Uterus (tissue), 4 donors: ENCODE measurements around the gene AFDN. TPM values are rescaled to one million over a fixed set of nuclear protein-coding genes. Genes with fewer than 3 reads are reported as not detected.

Experiments used
- DNase-seq, 2 donors: peaks; one replicate each; pipeline ENCODE4 v3.0.0-alpha.2; 2019 to 2020
- H3K27ac ChIP-seq, 2 donors: fragments of 200-600 bp; sonication (generic); 1 replicate in 1 of 2; 2 replicates in 1 of 2; pipeline ENCODE4 v1.5.1; 2016 to 2018
- H3K27me3 ChIP-seq, 2 donors: fragments of 200-600 bp; sonication (generic); one replicate each; pipeline ENCODE4 v1.5.1; 2018 to 2019; ENCODE audit warnings: control low read depth in 1 of 2
- H3K36me3 ChIP-seq, 2 donors: fragments of 200-600 bp; sonication (generic); one replicate each; pipeline ENCODE4 v1.5.1; 2019; ENCODE audit warnings: control low read depth in 1 of 2
- H3K4me1 ChIP-seq, 2 donors: fragments of 200-600 bp; sonication (generic); one replicate each; pipeline ENCODE4 v1.5.1; 2018 to 2019; ENCODE audit warnings: control low read depth in 1 of 2
- H3K4me3 ChIP-seq, 2 donors: fragments of 200-600 bp; sonication (generic); 1 replicate in 1 of 2; 2 replicates in 1 of 2; pipeline ENCODE4 v1.5.1; 2018 to 2019; ENCODE audit warnings: mild to moderate bottlenecking in 1 of 2
- H3K9me3 ChIP-seq, 2 donors: fragments of 200-600 bp; sonication (generic); one replicate each; pipeline ENCODE4 v1.5.1; 2019; ENCODE audit warnings: control low read depth in 1 of 2
- POLR2A ChIP-seq, 2 donors: fragments of 450-650 bp; IDR thresholded peaks; one replicate each; pipeline ENCODE4 v1.6.1; 2016; ENCODE audit warnings: antibody characterized with exemption in 2 of 2, mild to moderate bottlenecking in 1 of 2, moderate library complexity in 1 of 2
- intact Hi-C: fragments of 100-400 bp; cut with DNase I; formaldehyde crosslinking; loops from one replicate; pipeline ENCODE4 v1.15.1; 2023; ENCODE audit warnings: low total_unique reads
- total RNA-seq, 4 donors: library from RNA; depleted of rRNA in 3 of 4; stranded (reverse); fragments of >200 nt in 3 of 4; gene quantifications; one replicate each; pipeline versions ENCODE4 v1.1.0 to v1.2.4, GENCODE V29; 2014 to 2023
- TF ChIP-seq, protein P1 (sequence below), 4 experiments: fragments of 200-600 bp in 2 of 4; fragments of 450-650 bp in 2 of 4; sonication (generic) in 2 of 4; IDR thresholded peaks; one replicate each; pipeline ENCODE4 v1.5.1; 2016 to 2019; ENCODE audit warnings: antibody characterized with exemption in 4 of 4, mild to moderate bottlenecking in 2 of 4, moderate library complexity in 1 of 4
- donor health status: DM: yes; HTN: yes; CAD: no.

Gene AFDN
- total RNA-seq, 4 donors from 2014 or later = 64.6 to 210 (median 120) TPM

DNA sequence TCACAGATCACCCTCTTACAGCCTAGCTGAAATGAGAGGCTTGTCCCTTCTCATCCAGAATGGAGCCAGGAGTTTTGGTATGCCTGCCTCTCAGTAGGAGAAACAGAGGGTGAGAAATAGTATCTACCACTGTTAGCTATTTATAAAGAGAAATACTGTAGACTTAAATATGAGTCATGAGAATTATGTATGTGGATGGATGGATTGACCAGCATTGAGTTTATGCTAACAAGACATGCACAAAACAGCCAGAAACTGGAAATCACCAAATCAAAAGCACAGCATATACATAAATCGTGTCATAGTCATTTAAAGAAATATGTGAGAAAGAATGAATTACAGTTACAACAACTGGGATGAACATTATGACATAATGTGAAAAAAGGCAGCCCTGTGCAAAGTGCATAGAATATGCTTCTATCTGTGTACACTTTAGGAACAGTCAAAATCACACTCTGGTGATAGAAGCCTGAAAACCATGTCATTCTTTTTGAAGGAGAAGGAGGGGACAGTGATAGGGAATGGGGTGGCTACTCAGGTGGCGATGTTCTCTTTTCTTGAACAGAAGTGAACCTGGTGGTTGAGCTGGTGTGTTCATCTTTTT lies 90.9 kb downstream of the AFDN start:
- Histone ChIP-seq H3K4me3 (no peak overlapping the region), H3K27me3 (no peaks in the 10 kb centered on the region), H3K9me3 (no peaks in the 10 kb centered on the region), H3K36me3 (no peaks in the 10 kb centered on the region), H3K4me1 (peaks cover 0 to 5% of the 10 kb centered on the region in 2 donors), H3K27ac (no peak overlapping the region)
- intact Hi-C loops = no loop called here
- TF ChIP-seq, protein P1, sequence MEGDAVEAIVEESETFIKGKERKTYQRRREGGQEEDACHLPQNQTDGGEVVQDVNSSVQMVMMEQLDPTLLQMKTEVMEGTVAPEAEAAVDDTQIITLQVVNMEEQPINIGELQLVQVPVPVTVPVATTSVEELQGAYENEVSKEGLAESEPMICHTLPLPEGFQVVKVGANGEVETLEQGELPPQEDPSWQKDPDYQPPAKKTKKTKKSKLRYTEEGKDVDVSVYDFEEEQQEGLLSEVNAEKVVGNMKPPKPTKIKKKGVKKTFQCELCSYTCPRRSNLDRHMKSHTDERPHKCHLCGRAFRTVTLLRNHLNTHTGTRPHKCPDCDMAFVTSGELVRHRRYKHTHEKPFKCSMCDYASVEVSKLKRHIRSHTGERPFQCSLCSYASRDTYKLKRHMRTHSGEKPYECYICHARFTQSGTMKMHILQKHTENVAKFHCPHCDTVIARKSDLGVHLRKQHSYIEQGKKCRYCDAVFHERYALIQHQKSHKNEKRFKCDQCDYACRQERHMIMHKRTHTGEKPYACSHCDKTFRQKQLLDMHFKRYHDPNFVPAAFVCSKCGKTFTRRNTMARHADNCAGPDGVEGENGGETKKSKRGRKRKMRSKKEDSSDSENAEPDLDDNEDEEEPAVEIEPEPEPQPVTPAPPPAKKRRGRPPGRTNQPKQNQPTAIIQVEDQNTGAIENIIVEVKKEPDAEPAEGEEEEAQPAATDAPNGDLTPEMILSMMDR (IDR thresholded peaks at IDR 0.05) = no peak
- no peak for TF ChIP-seq POLR2A (IDR thresholded peaks at IDR 0.05)
- no peak for DNase-seq

DNA sequence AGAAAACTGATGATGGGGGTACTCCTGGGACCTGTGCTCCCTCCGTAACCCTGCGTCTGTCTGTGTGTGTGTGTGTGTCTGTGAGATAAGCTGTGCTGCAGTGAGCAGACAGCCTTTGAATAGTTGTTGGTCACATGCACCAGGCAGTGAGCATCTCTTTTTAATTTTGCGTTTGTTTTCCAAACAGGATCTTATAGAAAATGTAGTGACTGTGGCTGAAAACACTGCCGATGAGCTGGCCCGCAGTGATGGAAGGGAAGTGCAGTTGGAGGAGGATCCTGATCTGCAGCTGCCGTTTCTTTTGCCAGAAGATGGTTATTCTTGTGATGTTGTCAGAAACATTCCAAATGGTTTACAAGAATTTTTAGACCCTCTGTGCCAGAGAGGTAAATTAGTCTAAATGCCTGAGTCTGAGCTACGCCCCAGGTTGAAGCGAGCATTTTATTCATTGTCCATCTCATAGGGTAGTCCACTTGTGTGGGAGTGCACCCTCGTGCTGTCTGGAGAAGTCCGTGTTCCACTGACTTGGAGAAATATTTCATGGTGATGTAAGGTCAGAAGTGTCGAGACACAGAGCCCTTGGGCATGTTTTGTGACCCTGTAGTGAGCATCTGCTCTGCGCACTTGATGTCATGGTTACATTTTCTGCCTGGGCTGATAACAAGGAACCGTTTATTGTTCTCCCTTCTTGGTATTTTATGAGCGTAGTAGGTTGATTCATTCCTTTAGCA lies 92.0 kb downstream of the AFDN start:
- DNase-seq = peak in 1 of 2 donors; percentile 43
- peak overlapping the region; percentile 55 to 64 for H3K27ac ChIP-seq
- no peaks in the 10 kb centered on the region for H3K9me3 ChIP-seq
- H3K27me3 ChIP-seq = no peaks in the 10 kb centered on the region
- H3K36me3 ChIP-seq = no peaks in the 10 kb centered on the region
- H3K4me1 ChIP-seq = peaks cover 0 to 5% of the 10 kb centered on the region in 2 donors
- intact Hi-C loops = no loop called here
- H3K4me3 ChIP-seq = no peak overlapping the region
- TF ChIP-seq, protein P1 (IDR thresholded peaks at IDR 0.05) = no peak
- no peak for TF ChIP-seq POLR2A (IDR thresholded peaks at IDR 0.05)

DNA sequence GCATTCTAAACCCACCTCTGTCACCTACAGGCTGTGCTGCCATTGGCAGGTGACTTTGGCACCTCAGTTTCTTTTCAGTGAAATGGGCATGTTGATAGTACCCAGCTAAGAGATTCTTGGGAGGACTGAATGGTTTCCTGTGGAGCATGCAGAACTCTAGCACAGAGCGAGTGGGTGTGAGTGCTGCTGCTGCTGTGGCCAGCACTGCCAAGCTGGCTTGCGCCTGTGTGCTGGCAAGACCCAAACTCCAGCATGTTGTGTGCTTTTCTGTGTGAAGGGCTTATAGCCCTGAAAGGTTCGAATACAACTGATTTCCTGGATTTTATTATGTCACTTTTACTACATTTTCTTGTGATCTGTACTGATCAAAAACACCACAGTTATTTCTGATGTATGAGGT lies 92.6 kb downstream of the AFDN start:
- DNase-seq = no peak
- peak overlapping the region; percentile 55 to 64 for H3K27ac ChIP-seq
- no peaks in the 10 kb centered on the region for H3K36me3 ChIP-seq
- intact Hi-C loops = no loop called here
- H3K27me3 ChIP-seq = no peaks in the 10 kb centered on the region
- peaks cover 0 to 5% of the 10 kb centered on the region in 2 donors for H3K4me1 ChIP-seq
- H3K4me3 ChIP-seq = no peak overlapping the region
- no peak for TF ChIP-seq POLR2A (IDR thresholded peaks at IDR 0.05)
- TF ChIP-seq, protein P1 (IDR thresholded peaks at IDR 0.05) = no peak
- H3K9me3 ChIP-seq = no peaks in the 10 kb centered on the region

DNA sequence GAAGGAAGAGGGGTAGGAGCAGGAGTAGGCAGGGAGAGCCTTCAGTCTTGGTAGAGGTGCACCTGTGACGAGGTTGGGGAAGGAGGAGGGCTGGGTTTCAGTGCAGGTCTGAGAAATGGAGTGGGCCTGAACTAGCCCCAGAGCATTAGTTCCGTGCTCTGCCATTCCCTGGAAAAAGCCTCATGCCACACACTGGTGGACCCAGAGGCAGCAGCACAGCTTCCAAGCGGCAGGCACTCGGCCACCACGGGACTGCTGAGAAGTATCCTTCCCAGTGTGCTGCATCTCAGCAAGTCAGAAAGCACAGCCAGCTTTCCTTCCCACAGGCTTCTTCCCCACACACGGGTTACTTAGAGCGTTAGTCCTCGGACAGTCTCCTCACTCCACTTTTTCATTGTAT lies 93.5 kb downstream of the AFDN start:
- no peaks in the 10 kb centered on the region for H3K27me3 ChIP-seq
- no peak for DNase-seq
- no peak overlapping the region for H3K27ac ChIP-seq
- H3K4me3 ChIP-seq = no peak overlapping the region
- intact Hi-C loops = no loop called here
- TF ChIP-seq, protein P1 (IDR thresholded peaks at IDR 0.05) = no peak
- no peaks in the 10 kb centered on the region for H3K9me3 ChIP-seq
- peaks cover 0 to 5% of the 10 kb centered on the region in 2 donors for H3K4me1 ChIP-seq
- H3K36me3 ChIP-seq = no peaks in the 10 kb centered on the region

DNA sequence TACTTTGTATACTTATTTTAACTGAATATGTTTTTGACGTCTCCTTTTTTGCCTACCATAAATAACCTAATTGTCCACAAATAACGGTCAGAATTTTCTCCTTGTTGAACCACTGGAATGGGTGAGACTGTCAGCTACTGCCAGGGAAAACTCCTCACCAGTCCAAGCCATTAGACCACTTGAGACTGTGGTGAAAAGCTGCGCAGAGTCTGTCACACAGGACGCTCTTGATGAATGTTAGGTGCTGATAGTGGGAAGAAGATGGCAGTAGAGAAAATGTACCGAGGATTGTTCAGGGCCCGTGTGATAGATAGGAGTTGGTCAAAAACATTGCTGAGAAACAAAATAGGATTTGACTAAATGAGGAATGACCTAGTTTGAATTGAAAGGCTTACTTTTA lies 95.1 kb downstream of the AFDN start:
- peaks cover 0 to 5% of the 10 kb centered on the region in 2 donors for H3K4me1 ChIP-seq
- intact Hi-C loops = no loop called here
- H3K36me3 ChIP-seq = no peaks in the 10 kb centered on the region

More for the DNA sequence above, 95.1 kb downstream of the AFDN start:
- Histone ChIP-seq H3K27me3 (no peaks in the 10 kb centered on the region), H3K9me3 (no peaks in the 10 kb centered on the region), H3K4me3 (no peak overlapping the region), H3K27ac (no peak overlapping the region)
- no peak for DNase-seq
- TF ChIP-seq, protein P1 (IDR thresholded peaks at IDR 0.05) = no peak
- no peak for TF ChIP-seq POLR2A (IDR thresholded peaks at IDR 0.05)
